Left kidney (tissue), 2 donors: ENCODE data around the gene CRNKL1. TPM values are rescaled to one million over a fixed set of nuclear protein-coding genes. Genes with fewer than 3 reads are reported as not detected.
"Not testable (repeated sequence)": the region's sequence is repeated elsewhere in the genome, so short reads cannot be mapped to it uniquely, and the experiment has no call there.

Experiments used
- DNase-seq: peaks from one replicate; pipeline ENCODE4 v3.0.0-alpha.2; 2013
- polyA plus RNA-seq: library from polyadenylated mRNA; unstranded; fragments of 120-200 nt; gene quantifications from one replicate; pipeline ENCODE4 v1.2.1, GENCODE V29; 2013; ENCODE audit not compliant: insufficient read length

CRNKL1 gene
- polyA plus RNA-seq, 1 donor = 44.6 TPM

DNA sequence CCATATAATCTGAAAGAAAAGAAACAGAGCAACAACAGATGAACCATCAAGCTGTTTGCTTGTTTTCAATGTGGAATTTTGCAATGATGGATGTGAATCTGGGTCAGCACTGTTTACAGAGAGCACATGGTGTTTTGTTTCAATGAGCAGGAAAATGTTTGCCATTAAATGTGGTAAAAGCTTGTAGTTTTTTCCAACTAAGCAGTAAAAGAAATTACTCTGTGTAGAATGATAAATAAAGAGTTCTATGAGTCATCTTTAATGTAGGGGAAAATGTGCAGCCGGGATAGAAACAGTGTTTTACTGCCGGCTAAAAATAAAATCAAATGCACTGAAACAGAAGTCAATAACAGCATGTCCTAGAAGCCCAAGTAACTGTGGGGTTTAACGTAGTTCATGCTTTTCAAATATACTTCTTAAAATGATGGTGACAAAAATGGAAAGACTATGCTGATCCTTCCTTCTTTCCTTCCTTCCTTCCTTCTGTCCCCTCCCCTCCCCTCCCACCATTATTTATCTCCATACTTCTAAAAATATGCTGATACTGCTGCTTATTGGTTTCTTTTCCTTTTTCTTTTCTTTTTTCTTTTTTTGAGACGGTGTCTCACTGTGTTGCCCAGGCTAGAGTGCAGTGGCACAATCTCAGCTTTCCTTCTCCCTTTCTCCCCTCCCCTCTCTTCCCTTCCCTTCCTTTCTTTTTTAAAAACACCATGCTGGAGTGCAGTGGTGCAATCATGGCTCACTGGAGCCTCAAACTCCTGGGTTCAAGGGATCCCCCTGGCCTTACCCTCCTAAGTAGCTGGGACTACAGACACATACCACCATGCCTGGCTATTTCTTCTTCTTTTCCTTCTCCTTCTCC, 41.4 kb downstream of the CRNKL1 start:
- peak; percentile 67 for DNase-seq

DNA sequence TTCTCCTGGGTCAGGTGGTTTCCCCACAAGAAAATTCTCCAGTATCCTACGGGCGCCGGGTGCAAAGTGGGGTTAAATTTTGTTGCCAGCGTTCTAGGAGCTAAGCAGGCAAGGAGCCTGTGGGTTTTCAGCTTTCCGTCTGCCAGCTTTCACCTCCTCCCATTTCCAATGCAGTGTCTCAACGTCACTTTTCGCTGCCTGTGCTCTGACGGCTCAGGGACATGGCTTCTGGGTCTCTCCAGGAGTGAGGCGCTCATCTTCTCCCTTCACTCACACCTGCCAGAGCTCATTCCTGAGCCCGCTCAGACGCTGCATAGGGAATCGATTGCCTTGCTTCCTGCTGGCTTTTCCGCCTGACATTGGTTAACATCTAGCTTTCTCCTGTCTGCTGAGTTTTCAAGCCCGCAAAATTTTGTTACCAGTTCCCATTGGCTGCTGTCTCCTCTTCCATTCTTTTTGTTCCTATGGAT, 42.4 kb downstream of the CRNKL1 start:
- no peak for DNase-seq

DNA sequence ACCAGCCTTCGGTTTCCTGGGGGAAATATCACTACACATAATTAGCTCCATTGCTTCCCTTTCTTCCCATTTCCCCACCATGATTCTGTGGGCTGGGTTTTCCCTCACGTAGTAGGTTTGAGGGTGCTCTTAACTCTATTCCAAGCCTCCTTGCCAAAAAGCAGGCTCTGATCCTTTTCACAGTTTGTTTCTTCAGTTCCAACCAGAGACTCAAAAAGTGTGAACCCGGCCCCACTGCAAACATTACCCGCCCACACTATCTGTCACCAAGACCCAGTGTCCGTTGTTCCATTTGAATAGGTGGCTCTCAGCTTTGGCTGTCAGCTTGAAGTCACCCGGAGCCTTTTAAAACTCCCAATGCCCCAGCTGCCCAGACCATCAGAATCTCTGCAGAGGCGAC, 46.9 kb downstream of the CRNKL1 start:
- no peak for DNase-seq

GRCh38 chr20:20003955-20004322, 48.3 kb downstream of the CRNKL1 start:
- not testable (repeated sequence) for DNase-seq

GRCh38 chr20:20003031-20003954, 49.0 kb downstream of the CRNKL1 start:
- DNase-seq = no peak

DNA sequence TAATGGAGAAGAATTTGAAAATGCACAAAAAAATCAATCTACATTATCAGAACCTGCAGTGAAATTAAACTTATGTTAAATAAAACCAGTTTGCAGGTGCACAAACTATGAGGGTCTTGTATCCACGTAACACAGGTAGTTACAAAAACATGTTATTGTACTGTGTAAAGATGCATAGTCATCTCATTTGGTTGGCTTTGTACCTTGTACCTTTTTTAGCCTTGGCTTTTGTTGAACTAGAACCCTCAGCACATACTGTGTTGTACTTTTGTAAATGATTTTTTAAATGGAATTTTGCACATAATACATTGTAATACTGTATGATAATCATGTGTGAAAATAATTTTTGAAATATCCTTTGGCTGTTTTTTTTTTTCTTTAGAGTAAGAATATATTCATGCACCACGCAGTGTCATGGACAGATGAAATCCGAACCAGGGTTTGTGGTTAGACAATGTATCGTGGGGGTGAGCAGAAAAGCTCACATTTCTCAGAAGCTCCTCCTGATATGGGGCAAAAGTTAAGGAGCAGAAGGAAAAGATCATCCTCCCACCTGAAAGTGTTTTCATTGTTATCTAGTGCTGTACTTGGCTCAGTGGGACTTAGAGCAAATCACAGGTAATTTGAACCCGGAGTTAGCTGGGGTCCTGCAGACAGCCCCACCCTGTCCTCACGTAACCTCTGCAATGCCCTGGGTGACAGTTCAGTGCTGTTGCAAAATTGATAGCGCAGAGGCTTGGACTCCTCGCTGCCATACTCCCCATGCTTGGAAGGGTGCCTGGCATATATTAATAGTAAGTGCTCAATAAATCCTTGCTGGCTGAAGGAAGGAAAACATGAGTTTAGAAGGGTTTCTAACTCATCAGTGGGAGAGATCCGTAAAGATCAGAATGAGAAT, 49.9 kb downstream of the CRNKL1 start:
- no peak for DNase-seq

DNA sequence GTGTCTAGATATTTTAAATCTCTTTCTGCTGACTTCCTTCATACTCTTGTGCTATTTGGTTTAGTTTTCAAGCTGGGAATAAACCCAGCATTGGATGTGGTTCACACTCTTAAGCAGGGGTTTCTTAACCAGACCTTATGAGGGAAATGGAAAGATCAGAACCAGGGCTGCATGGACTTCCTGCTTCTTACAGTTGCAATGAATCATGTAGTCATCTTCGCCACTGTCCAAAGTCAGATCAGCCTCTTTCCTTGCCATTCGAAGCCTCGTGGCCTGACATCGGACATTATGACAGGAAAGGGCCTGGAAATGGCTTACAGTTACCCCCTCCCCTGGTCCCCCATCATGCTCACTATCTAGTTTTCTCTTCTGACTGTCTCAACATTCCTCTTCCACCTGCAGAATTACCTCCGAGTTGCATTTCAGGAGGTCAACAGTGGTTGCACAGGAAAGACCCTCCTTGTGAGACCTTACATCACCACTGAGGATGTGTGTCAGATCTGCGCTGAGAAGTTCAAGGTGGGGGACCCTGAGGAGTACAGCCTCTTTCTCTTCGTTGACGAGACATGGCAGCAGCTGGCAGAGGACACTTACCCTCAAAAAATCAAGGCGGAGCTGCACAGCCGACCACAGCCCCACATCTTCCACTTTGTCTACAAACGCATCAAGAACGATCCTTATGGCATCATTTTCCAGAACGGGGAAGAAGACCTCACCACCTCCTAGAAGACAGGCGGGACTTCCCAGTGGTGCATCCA, 51.9 kb downstream of the CRNKL1 start:
- DNase-seq = no peak

DNA sequence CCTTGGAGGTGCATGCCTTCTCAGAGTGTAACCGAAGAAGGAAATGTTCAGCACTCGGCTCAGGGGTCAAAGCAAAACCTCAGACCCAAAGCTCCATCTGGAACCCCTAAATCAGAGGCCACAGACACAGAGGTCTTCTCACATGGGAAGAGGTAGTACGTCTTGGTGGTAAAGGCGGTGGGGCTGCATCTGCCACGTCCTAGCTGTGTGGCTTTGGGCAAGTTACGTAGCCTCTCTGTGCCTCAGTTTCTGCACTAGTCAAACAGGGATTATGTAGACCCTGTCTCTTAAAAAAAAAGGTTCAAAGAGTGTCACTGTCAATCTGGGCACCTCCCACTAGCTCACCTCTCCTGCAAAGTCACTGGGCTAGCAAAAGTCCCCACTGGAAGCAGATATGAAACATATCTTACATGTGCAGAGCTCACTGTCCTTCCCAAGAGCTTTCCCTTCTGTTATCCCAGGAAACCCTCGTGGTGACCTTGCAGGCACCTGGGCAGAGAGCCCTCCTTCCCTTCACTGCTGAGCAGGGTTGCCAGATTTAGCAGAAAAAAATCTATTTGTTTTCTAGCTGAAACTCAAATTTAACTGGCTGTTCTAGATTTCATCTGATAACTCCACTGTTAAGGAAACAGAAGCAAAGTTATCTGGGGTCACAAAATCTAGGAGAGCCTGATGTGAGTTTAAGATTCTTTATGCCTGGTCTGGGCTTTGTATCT, 53.1 kb downstream of the CRNKL1 start:
- no peak for DNase-seq

GRCh38 chr20:19996917-19997316, 55.3 kb downstream of the CRNKL1 start:
- no peak for DNase-seq

- DNase-seq = no peak
These were observed 56.0 kb downstream of the CRNKL1 start for GRCh38 chr20:19996222-19996621.

GRCh38 chr20:19995220-19995863, 56.9 kb downstream of the CRNKL1 start:
- no peak for DNase-seq

- DNase-seq = no peak
These were observed 58.2 kb downstream of the CRNKL1 start for GRCh38 chr20:19993958-19994669.

DNA sequence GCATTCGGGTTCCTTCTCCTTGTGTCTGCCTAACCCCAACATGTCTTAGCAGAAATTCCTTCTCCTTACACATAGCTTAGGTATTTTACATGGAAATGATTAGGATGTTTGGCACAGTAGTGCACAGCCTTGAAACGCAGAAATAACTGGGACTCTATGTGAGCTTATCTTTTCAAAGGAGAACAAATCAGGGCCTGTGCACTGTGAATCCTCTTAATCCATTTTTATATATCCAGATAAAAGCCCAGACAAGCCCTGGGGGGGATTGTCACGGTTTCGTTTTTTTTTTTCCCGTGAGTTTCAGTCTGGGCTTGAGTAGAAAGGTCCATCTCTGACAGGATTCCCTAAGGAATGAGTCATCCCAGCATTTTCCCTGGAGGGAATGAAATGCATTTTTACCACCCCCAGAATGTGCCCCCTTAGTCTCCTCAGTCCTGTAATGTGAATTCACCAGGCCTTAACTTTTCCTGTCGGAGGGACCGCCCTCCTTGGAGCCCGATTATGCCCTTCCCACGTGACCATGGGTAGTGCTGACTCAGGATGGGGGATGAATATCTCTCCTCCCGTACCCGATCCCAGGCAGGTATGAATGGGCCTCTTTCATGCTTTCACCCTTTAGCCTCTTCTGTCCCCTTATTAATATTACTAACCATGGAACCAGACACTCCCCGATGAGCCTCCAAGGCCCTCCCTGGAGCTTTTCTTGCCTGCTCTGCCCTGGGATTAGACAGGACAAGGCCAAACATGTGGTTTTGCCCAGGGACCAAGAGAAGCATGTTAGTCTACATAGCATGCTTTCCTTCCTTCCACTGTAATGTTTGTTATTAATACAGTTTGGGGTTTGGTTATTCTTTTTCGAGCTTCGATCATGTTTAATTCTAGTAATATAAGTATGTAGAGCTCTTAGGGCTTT, 59.0 kb downstream of the CRNKL1 start:
- no peak for DNase-seq

- DNase-seq = no peak
These were observed 60.4 kb downstream of the CRNKL1 start for GRCh38 chr20:19991854-19992253.

GRCh38 chr20:19991308-19991707, 61.0 kb downstream of the CRNKL1 start:
- no peak for DNase-seq

DNA sequence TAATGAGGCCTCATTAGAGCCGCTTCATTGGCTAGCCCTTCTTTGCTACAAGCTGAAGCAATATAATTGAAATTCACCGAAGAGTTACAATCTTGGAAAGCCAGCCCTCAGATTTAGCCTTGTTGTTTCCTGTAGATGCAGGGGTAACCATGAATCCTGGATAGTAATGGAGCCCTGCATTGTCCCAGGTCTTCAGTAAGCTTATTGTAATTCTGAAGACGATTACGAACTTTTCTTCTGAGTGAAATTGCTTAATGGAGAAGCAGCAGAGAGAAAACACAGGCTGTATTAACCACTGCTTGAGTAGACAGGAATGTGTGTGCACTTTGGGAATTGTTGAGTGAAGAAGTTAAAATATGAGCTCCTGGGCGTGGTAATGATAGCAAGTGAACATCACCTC, 61.4 kb downstream of the CRNKL1 start:
- DNase-seq = no peak

GRCh38 chr20:19987046-19987445, 65.2 kb downstream of the CRNKL1 start:
- DNase-seq = no peak

DNA sequence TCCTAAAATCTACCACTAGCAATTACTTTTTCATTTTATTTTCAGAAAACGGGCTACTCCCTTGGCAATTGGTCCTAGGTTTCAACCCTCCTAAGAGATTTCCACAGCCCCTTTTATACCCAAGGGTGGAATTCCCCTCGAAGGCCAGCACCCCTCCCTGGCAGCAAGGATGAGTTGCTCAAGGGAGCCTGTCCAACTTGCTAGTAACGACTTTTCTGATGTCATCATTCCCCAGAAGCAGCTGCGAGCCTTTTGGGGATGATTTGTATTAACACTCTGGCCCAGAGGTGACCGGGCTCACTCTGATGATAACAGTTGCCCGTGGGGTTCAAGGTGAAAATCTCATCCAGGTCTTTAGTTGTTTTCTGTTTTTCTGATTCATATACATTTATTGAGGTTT, 65.8 kb downstream of the CRNKL1 start:
- DNase-seq = no peak
